Adrenal gland (tissue), 12 donors: ENCODE measurements around the gene EPHB1. TPM values are rescaled to one million over a fixed set of nuclear protein-coding genes. Genes with fewer than 3 reads are reported as not detected.

ENCODE experiments used
- DNase-seq, 7 donors: peaks; one replicate each; pipeline ENCODE4 v3.0.0-alpha.2; 2019 to 2020
- H3K27ac ChIP-seq, 5 donors: fragments of 200-600 bp; sonication (generic) in 4 of 5; 1 replicate in 3 of 5; 2 replicates in 2 of 5; pipeline versions ENCODE4 v1.5.1 to v1.8.0; 2016 to 2020; ENCODE audit warnings: mild to moderate bottlenecking in 1 of 5
- H3K27me3 ChIP-seq: fragments of 200-600 bp; 2 replicates; pipeline ENCODE4 v1.8.0; 2021
- H3K36me3 ChIP-seq, 2 donors: fragments of 200-600 bp; replicated peaks in 1 of 2; 1 replicate in 1 of 2; 2 replicates in 1 of 2; pipeline versions ENCODE4 v1.5.1 to v1.8.0; 2018 to 2022
- H3K4me1 ChIP-seq, 2 donors: fragments of 200-600 bp; replicated peaks in 1 of 2; 1 replicate in 1 of 2; 2 replicates in 1 of 2; pipeline versions ENCODE4 v1.5.1 to v1.8.0; 2018 to 2021
- H3K4me3 ChIP-seq, 4 donors: fragments of 200-600 bp; sonication (generic) in 3 of 4; one replicate each; pipeline ENCODE4 v1.5.1; 2016 to 2018
- H3K9me3 ChIP-seq, 3 donors: fragments of 200-600 bp; sonication (generic) in 1 of 3; replicated peaks in 1 of 3; 1 replicate in 2 of 3; 2 replicates in 1 of 3; pipeline versions ENCODE4 v1.5.1 to v1.8.0; 2016 to 2021
- CTCF ChIP-seq, 6 experiments: fragments of 450-650 bp in 4 of 6; fragments of 200-600 bp in 2 of 6; sonication (generic) in 1 of 6; IDR thresholded peaks; 1 replicate in 5 of 6; 2 replicates in 1 of 6; pipeline versions ENCODE4 v1.5.1 to v1.8.0; 2016 to 2021; ENCODE audit warnings: antibody characterized with exemption in 6 of 6, mild to moderate bottlenecking in 2 of 6, moderate library complexity in 1 of 6
- POLR2A ChIP-seq, 2 donors: fragments of 450-650 bp; IDR thresholded peaks; one replicate each; pipeline ENCODE4 v1.6.1; 2017; ENCODE audit warnings: antibody characterized with exemption in 2 of 2, mild to moderate bottlenecking in 2 of 2, moderate library complexity in 1 of 2
- WGBS, 4 donors: extraction: QIAGEN DNeasy Blood & Tissue Kit in 2 of 4; methylation state at CpG; one replicate each; pipeline versions ENCODE4 v1.1.5 to v1.1.7; 2013 to 2017; 5-methylcytosine and 5-hydroxymethylcytosine counted together
- intact Hi-C, 2 donors: fragments of 100-400 bp; cut with DNase I; formaldehyde crosslinking; loops; one replicate each; pipeline versions ENCODE4 v1.14.1 to v1.15.0; 2022 to 2023
- polyA plus RNA-seq, 3 donors: library from polyadenylated mRNA; stranded (reverse); fragments of 200-250 nt in 2 of 3; fragments of 350-450 nt in 1 of 3; fragmentation: Illumina TruSeq in 1 of 3; extraction: RNeasy Lipid Tissue Mini Kit (QIAGEN cat#74804) in 1 of 3; gene quantifications; one replicate each; pipeline ENCODE4 v1.2.3, GENCODE V29; 2013 to 2014
- total RNA-seq, 9 donors: library from RNA; depleted of rRNA in 4 of 9; stranded (reverse); fragments of >200 nt in 4 of 9; fragments of 120-200 nt in 1 of 9; fragmentation: NEBNext Ultra II Directional in 1 of 9; extraction: Animal tissue kit (Norgen Biotek cat#: 25700) in 1 of 9; gene quantifications; one replicate each; pipeline versions ENCODE4 v1.1.0 to v1.2.4, GENCODE V29; 2013 to 2023
- donor health status: healthy with polysubstance abuse.
- donor health status: Bipolar disorder and iron deficiency.
- donor health status: DM: yes; HTN: yes; CAD: no.
- donor health status: DM: no; HTN: no; CAD: no.
- donor health status: DM: no; HTN: no; CAD: no.
- donor health status: DM: yes; HTN: yes; CAD: no.

EPHB1 gene
- total and polyA plus RNA-seq, 12 donors = 0.10 to 3.4 (median 0.98) TPM

- 73 to 76% (median 75%) methylated on average over 12 of the region's 12 CpGs for WGBS, 4 donors
- H3K27me3 ChIP-seq = no peaks in the 10 kb centered on the region
- H3K36me3 ChIP-seq = no peaks in the 10 kb centered on the region
- DNase-seq = no peak
- TF ChIP-seq POLR2A (IDR thresholded peaks at IDR 0.05) = no peak
- TF ChIP-seq CTCF (IDR thresholded peaks at IDR 0.05) = no peak
- no peaks in the 10 kb centered on the region for H3K9me3 ChIP-seq
- H3K27ac ChIP-seq = peak overlapping the region in 1 of 5 donors; percentile 15
- no peak overlapping the region for H3K4me3 ChIP-seq
- intact Hi-C loops = no loop called here
- no peaks in the 10 kb centered on the region for H3K4me1 ChIP-seq
Measured at GRCh38 chr3:135149707-135150681, 354.9 kb downstream of the EPHB1 start.

- WGBS, 4 donors = 86 to 100% (median 93%) methylated on average over 2 of the region's 2 CpGs
- Histone ChIP-seq H3K9me3 (no peaks in the 10 kb centered on the region), H3K4me3 (no peak overlapping the region), H3K4me1 (no peaks in the 10 kb centered on the region), H3K27me3 (no peaks in the 10 kb centered on the region), H3K27ac (no peak overlapping the region), H3K36me3 (no peaks in the 10 kb centered on the region)
- DNase-seq = no peak
- intact Hi-C loops = no loop called here
- no peak for TF ChIP-seq CTCF (IDR thresholded peaks at IDR 0.05)
- no peak for TF ChIP-seq POLR2A (IDR thresholded peaks at IDR 0.05)
Measured at GRCh38 chr3:135154186-135154585, 359.1 kb downstream of the EPHB1 start.

GRCh38 chr3:135155228-135155627, 360.2 kb downstream of the EPHB1 start:
- WGBS, 4 donors = 67 to 85% (median 80%) methylated on average over 4 of the region's 4 CpGs
- H3K27me3 ChIP-seq = no peaks in the 10 kb centered on the region
- H3K9me3 ChIP-seq = no peaks in the 10 kb centered on the region
- no peak for DNase-seq
- intact Hi-C loops = no loop called here
- no peak for TF ChIP-seq POLR2A (IDR thresholded peaks at IDR 0.05)
- no peak for TF ChIP-seq CTCF (IDR thresholded peaks at IDR 0.05)
- H3K27ac ChIP-seq = no peak overlapping the region
- no peaks in the 10 kb centered on the region for H3K4me1 ChIP-seq
- no peak overlapping the region for H3K4me3 ChIP-seq
- H3K36me3 ChIP-seq = no peaks in the 10 kb centered on the region

- intact Hi-C loops = no loop called here
- no peak for DNase-seq
- TF ChIP-seq POLR2A (IDR thresholded peaks at IDR 0.05) (no peak), CTCF (IDR thresholded peaks at IDR 0.05) (no peak)
- Histone ChIP-seq H3K4me3 (no peak overlapping the region), H3K4me1 (no peaks in the 10 kb centered on the region), H3K36me3 (no peaks in the 10 kb centered on the region), H3K27me3 (no peaks in the 10 kb centered on the region), H3K27ac (no peak overlapping the region), H3K9me3 (no peaks in the 10 kb centered on the region)
- 78 to 94% (median 91%) methylated on average over 5 of the region's 5 CpGs for WGBS, 4 donors
Measured at GRCh38 chr3:135155791-135156190, 360.7 kb downstream of the EPHB1 start.
